ENCODE data around the gene PRPF8. TPM values are rescaled to one million over a fixed set of nuclear protein-coding genes. Genes with fewer than 3 reads are reported as not detected.
"Not testable (repeated sequence)": the region's sequence is repeated elsewhere in the genome, so short reads cannot be mapped to it uniquely, and the experiment has no call there.

The PRPF8 gene
- polyA plus RNA-seq, 3 donors from 2014 or later = 57.0 to 198 (median 84.1) TPM

- Mint-ChIP-seq H3K36me3 (peaks cover 0 to 4% (median 0%) of the 10 kb centered on the region in 3 donors), H3K4me1 (no peaks in the 10 kb centered on the region)
Measured at GRCh38 chr17:1695365-1695764, 10.7 kb upstream of the PRPF8 start.

GRCh38 chr17:1693339-1693738, 8.7 kb upstream of the PRPF8 start:
- Mint-ChIP-seq H3K36me3 (peaks cover 0 to 4% (median 0%) of the 10 kb centered on the region in 3 donors), H3K27me3 (ENCODE audit: low read depth in 3 of 3) (peaks cover 2 to 4% (median 3%) of the 10 kb centered on the region in 3 donors), H3K27ac (no peak overlapping the region), H3K9me3 (no peaks in the 10 kb centered on the region), H3K4me1 (no peaks in the 10 kb centered on the region), H3K4me3 (no peak overlapping the region)
- DNase-seq = no peak

More at GRCh38 chr17:1695365-1695764, 10.7 kb upstream of the PRPF8 start:
- H3K27ac Mint-ChIP-seq = no peak overlapping the region
- H3K4me3 Mint-ChIP-seq = no peak overlapping the region
- H3K9me3 Mint-ChIP-seq = no peaks in the 10 kb centered on the region
- H3K27me3 Mint-ChIP-seq (ENCODE audit: low read depth in 3 of 3) = peaks cover 2 to 4% (median 2%) of the 10 kb centered on the region in 3 donors
- no peak for DNase-seq

GRCh38 chr17:1690544-1691221, 6.0 kb upstream of the PRPF8 start:
- Mint-ChIP-seq H3K27ac (no peak overlapping the region), H3K4me1 (peaks cover 0 to 2% of the 10 kb centered on the region in 2 donors), H3K36me3 (peaks cover 0 to 4% (median 0%) of the 10 kb centered on the region in 3 donors), H3K27me3 (ENCODE audit: low read depth in 3 of 3) (peaks cover 2 to 4% (median 3%) of the 10 kb centered on the region in 3 donors), H3K9me3 (no peaks in the 10 kb centered on the region), H3K4me3 (no peak overlapping the region)
- no peak for DNase-seq

GRCh38 chr17:1688405-1688804, 3.7 kb upstream of the PRPF8 start:
- DNase-seq, H3K27ac Mint-ChIP-seq, H3K36me3 Mint-ChIP-seq, H3K4me3 Mint-ChIP-seq, H3K9me3 Mint-ChIP-seq: not testable (repeated sequence)
- Mint-ChIP-seq H3K27me3 (ENCODE audit: low read depth in 3 of 3) (peaks cover 2 to 12% (median 10%) of the 10 kb centered on the region in 3 donors), H3K4me1 (peaks cover 18 to 20% of the 10 kb centered on the region in 2 donors)

- H3K4me3 Mint-ChIP-seq = peak overlapping the region in 2 of 5 donors; percentile 40 to 41
- H3K36me3 Mint-ChIP-seq = peaks cover 5 to 16% (median 14%) of the 10 kb centered on the region in 3 donors
- peaks cover 2 to 13% (median 11%) of the 10 kb centered on the region in 3 donors for H3K27me3 Mint-ChIP-seq (ENCODE audit: low read depth in 3 of 3)
- peaks cover 36 to 39% of the 10 kb centered on the region in 2 donors for H3K4me1 Mint-ChIP-seq
- H3K9me3 Mint-ChIP-seq = no peaks in the 10 kb centered on the region
- DNase-seq = no peak
- peak overlapping the region in 4 of 6 donors; percentile 57 to 86 (median 73) for H3K27ac Mint-ChIP-seq
Measured at GRCh38 chr17:1686086-1686485, 1.4 kb upstream of the PRPF8 start.

GRCh38 chr17:1683459-1683858, 1.2 kb downstream of the PRPF8 start:
- peak overlapping the region; percentile 90 to 100 (median 98) for H3K27ac Mint-ChIP-seq
- H3K9me3 Mint-ChIP-seq = no peaks in the 10 kb centered on the region
- H3K4me1 Mint-ChIP-seq = peaks cover 41 to 51% of the 10 kb centered on the region in 2 donors
- H3K27me3 Mint-ChIP-seq (ENCODE audit: low read depth in 3 of 3) = peaks cover 2 to 13% (median 11%) of the 10 kb centered on the region in 3 donors
- no peak for DNase-seq
- H3K4me3 Mint-ChIP-seq = peak overlapping the region; percentile 99 to 100 (median 100)
- peaks cover 21 to 33% (median 25%) of the 10 kb centered on the region in 3 donors for H3K36me3 Mint-ChIP-seq

GRCh38 chr17:1676401-1676800, 8.3 kb downstream of the PRPF8 start:
- Mint-ChIP-seq H3K36me3 (peaks cover 36 to 72% (median 45%) of the 10 kb centered on the region in 3 donors), H3K9me3 (no peaks in the 10 kb centered on the region), H3K4me3 (no peak overlapping the region), H3K4me1 (peaks cover 11 to 19% of the 10 kb centered on the region in 2 donors), H3K27me3 (ENCODE audit: low read depth in 3 of 3) (peaks cover 5 to 9% (median 8%) of the 10 kb centered on the region in 3 donors), H3K27ac (no peak overlapping the region)
- DNase-seq = no peak

GRCh38 chr17:1673041-1673785, 11.5 kb downstream of the PRPF8 start:
- Mint-ChIP-seq H3K27ac (peak overlapping the region in 3 of 6 donors; percentile 55 to 69 (median 60)), H3K4me1 (peaks cover 15 to 28% of the 10 kb centered on the region in 2 donors), H3K27me3 (ENCODE audit: low read depth in 3 of 3) (peaks cover 5 to 14% (median 9%) of the 10 kb centered on the region in 3 donors), H3K36me3 (peaks cover 32 to 75% (median 34%) of the 10 kb centered on the region in 3 donors), H3K9me3 (no peaks in the 10 kb centered on the region), H3K4me3 (peak overlapping the region in 2 of 5 donors; percentile 6 to 28)
- peak in 1 of 3 donors; percentile 18 for DNase-seq

GRCh38 chr17:1663934-1664333, 20.7 kb downstream of the PRPF8 start:
- not testable (repeated sequence) for DNase-seq; H3K27me3 Mint-ChIP-seq (ENCODE audit: low read depth in 3 of 3); H3K4me3 Mint-ChIP-seq; H3K27ac Mint-ChIP-seq; H3K4me1 Mint-ChIP-seq; H3K9me3 Mint-ChIP-seq
- H3K36me3 Mint-ChIP-seq = peaks cover 22 to 38% (median 30%) of the 10 kb centered on the region in 3 donors

- no peaks in the 10 kb centered on the region for H3K9me3 Mint-ChIP-seq
- peaks cover 34 to 53% (median 44%) of the 10 kb centered on the region in 3 donors for H3K36me3 Mint-ChIP-seq
- no peak overlapping the region for H3K4me3 Mint-ChIP-seq
- peaks cover 3 to 7% (median 5%) of the 10 kb centered on the region in 3 donors for H3K27me3 Mint-ChIP-seq (ENCODE audit: low read depth in 3 of 3)
- H3K27ac Mint-ChIP-seq = no peak overlapping the region
- DNase-seq = no peak
- H3K4me1 Mint-ChIP-seq = no peaks in the 10 kb centered on the region
Measured at GRCh38 chr17:1661045-1661444, 23.6 kb downstream of the PRPF8 start.

GRCh38 chr17:1658100-1658499, 26.6 kb downstream of the PRPF8 start:
- H3K4me1 Mint-ChIP-seq = no peaks in the 10 kb centered on the region
- H3K27me3 Mint-ChIP-seq (ENCODE audit: low read depth in 3 of 3) = peaks cover 5 to 9% (median 7%) of the 10 kb centered on the region in 3 donors
- H3K4me3 Mint-ChIP-seq = no peak overlapping the region
- H3K36me3 Mint-ChIP-seq = peaks cover 44 to 73% (median 63%) of the 10 kb centered on the region in 3 donors
- no peaks in the 10 kb centered on the region for H3K9me3 Mint-ChIP-seq
- H3K27ac Mint-ChIP-seq = no peak overlapping the region
- DNase-seq = no peak

- no peak for DNase-seq
- H3K4me3 Mint-ChIP-seq = no peak overlapping the region
- H3K36me3 Mint-ChIP-seq = peaks cover 28 to 53% (median 42%) of the 10 kb centered on the region in 3 donors
- H3K27ac Mint-ChIP-seq = no peak overlapping the region
- H3K9me3 Mint-ChIP-seq = no peaks in the 10 kb centered on the region
- H3K4me1 Mint-ChIP-seq = peaks cover 0 to 2% of the 10 kb centered on the region in 2 donors
- peaks cover 4 to 10% (median 5%) of the 10 kb centered on the region in 3 donors for H3K27me3 Mint-ChIP-seq (ENCODE audit: low read depth in 3 of 3)
Measured at GRCh38 chr17:1653735-1654134, 30.9 kb downstream of the PRPF8 start.

- H3K9me3 Mint-ChIP-seq; H3K27ac Mint-ChIP-seq; H3K4me3 Mint-ChIP-seq; DNase-seq; H3K4me1 Mint-ChIP-seq; H3K27me3 Mint-ChIP-seq (ENCODE audit: low read depth in 3 of 3): not testable (repeated sequence)
- peaks cover 28 to 43% (median 32%) of the 10 kb centered on the region in 3 donors for H3K36me3 Mint-ChIP-seq
Measured at GRCh38 chr17:1652794-1653193, 31.9 kb downstream of the PRPF8 start.

- DNase-seq = no peak
- peak overlapping the region in 1 of 5 donors; percentile 15 for H3K4me3 Mint-ChIP-seq
- peak overlapping the region in 2 of 6 donors; percentile 12 to 29 for H3K27ac Mint-ChIP-seq
- H3K9me3 Mint-ChIP-seq = no peaks in the 10 kb centered on the region
- H3K36me3 Mint-ChIP-seq = peaks cover 20 to 35% (median 24%) of the 10 kb centered on the region in 3 donors
- peaks cover 0 to 6% of the 10 kb centered on the region in 2 donors for H3K4me1 Mint-ChIP-seq
- peaks cover 1 to 5% (median 3%) of the 10 kb centered on the region in 3 donors for H3K27me3 Mint-ChIP-seq (ENCODE audit: low read depth in 3 of 3)
Measured at GRCh38 chr17:1651559-1651844, 33.2 kb downstream of the PRPF8 start.

Measured in immature natural killer cell (primary cell).